H1 (cell line): ENCODE measurements around the gene APOA1. TPM values are rescaled to one million over a fixed set of nuclear protein-coding genes. Genes with fewer than 3 reads are reported as not detected.

Experiments
- CREB1 ChIP-seq: IDR thresholded peaks from 2 replicates; pipeline ENCODE4 v1.6.1; 2012; ENCODE audit warnings: inconsistent platforms
- EGR1 ChIP-seq: IDR thresholded peaks from 2 replicates; pipeline ENCODE4 v1.6.1; 2011; ENCODE audit warnings: low read depth, low read length, borderline replicate concordance
- HDAC2 ChIP-seq, 2 experiments: fragments of 300-600 bp in 1 of 2; sonication (generic) in 1 of 2; IDR thresholded peaks; 2 replicates each; pipeline ENCODE4 v1.6.1; 2011 to 2012; ENCODE audit warnings: low read depth in 2 of 2, low read length in 2 of 2, mild to moderate bottlenecking in 2 of 2, moderate library complexity in 2 of 2, borderline replicate concordance in 1 of 2, inconsistent platforms in 1 of 2
- POU5F1 ChIP-seq: IDR thresholded peaks from 2 replicates; pipeline ENCODE4 v1.6.1; 2011; ENCODE audit warnings: low read depth, mild to moderate bottlenecking, low read length, moderate library complexity
- RAD21 ChIP-seq, 2 experiments: IDR thresholded peaks in 1 of 2; conservative IDR thresholded peaks in 1 of 2; 2 replicates each; pipeline ENCODE4 v1.6.1; 2011; ENCODE audit warnings: low read depth in 2 of 2, low read length in 2 of 2, improper control_type of control experiment in 1 of 2, inconsistent platforms in 1 of 2, mild to moderate bottlenecking in 1 of 2, moderate library complexity in 1 of 2
- RXRA ChIP-seq: IDR thresholded peaks from 2 replicates; pipeline ENCODE4 v1.6.1; 2011; ENCODE audit warnings: low read depth, mild to moderate bottlenecking, low read length, moderate library complexity; ENCODE audit not compliant: insufficient read depth
- polyA plus RNA-seq, 7 experiments: library from polyadenylated mRNA; depleted of rRNA in 3 of 7; stranded (reverse) in 5 of 7; unstranded in 2 of 7; fragments of >200 nt in 5 of 7; fragments of 200-250 nt in 2 of 7; gene quantifications; 1 replicate in 5 of 7; 2 replicates in 1 of 7; 4 replicates in 1 of 7; pipeline versions ENCODE4 v1.2.1 to v1.2.3, GENCODE V29; 2011 to 2013; ENCODE audit warnings: missing spikeins in 2 of 7, mixed read lengths in 2 of 7
- total RNA-seq: library from RNA; stranded (reverse); fragmentation: NEBNext Ultra II Directional; extraction: Animal tissue kit (Norgen Biotek cat#: 25700); gene quantifications from 2 replicates; pipeline ENCODE4 v1.2.1, GENCODE V29; 2021

The APOA1 gene
- total and polyA plus RNA-seq, 2 of the 8 experiments (the other 6 are each of a cell fraction or from before 2014, with no cell fraction given) = 0.80 TPM; not detected in 1

DNA sequence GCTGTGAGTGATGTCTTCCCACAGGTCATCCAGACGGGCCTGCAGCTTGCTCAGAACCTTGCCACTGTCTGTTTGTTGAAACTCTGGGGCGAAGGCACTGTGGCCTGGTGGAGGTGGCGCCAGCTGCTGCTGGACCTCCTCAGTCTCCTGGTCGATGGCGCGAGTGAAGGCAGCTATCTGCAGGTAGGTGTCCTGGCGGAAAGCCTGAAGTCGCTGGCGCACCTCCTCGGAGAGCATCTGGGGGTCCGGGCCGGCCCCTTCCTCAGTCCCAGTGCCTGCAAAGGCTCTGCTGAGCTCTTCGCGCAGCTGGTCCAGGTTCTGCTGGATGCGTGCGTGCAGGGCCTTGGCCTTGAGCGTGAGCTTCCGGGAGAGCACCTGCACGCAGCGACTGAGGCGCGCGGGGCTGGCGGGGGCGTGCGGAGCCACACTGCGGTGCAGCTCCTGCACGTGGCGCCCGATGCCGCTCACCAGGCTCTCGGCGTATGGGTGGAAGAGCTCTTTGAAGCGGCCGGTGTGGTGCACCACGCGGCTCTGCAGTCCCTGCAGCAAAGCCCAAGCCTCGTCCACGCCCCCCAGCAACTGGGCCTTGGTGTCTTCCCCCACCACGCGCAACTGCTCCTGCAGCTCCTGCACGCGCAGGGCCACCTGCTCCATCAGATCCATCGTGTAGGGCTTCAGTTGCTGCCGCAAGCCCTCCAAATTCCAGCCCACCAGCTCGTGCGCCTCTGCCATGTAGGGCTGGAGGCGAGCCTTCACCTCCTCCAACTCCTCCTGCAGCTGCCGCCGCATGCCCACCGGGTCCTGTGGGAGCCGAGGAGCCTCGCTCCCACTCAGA is 47.0 kb downstream of the APOA1 start (continued):
- TF ChIP-seq RAD21 (IDR thresholded peaks at IDR 0.05 in 1 of 2, conservative IDR thresholded peaks at IDR 0.05 in 1 of 2; ENCODE audit: low read depth in 2 of 2, low read length in 2 of 2) (no peak), HDAC2 (IDR thresholded peaks at IDR 0.05; ENCODE audit: borderline replicate concordance in 1 of 2, low read depth in 2 of 2, low read length in 2 of 2) (no peak), RXRA (no peak), POU5F1 (no peak), CREB1 (no peak), EGR1 (no peak)
